ENCODE results near the gene TECPR2.

The TECPR2 gene

GRCh38 chr14:102417646-102418045 is 54.9 kb downstream of the TECPR2 start:
- no peak overlapping the region for H3K4me3 ChIP-seq (ENCODE audit: low read depth, low read length)
- no peak for TF ChIP-seq CTCF (IDR thresholded peaks at IDR 0.05; ENCODE audit: low read depth, low read length)

DNA sequence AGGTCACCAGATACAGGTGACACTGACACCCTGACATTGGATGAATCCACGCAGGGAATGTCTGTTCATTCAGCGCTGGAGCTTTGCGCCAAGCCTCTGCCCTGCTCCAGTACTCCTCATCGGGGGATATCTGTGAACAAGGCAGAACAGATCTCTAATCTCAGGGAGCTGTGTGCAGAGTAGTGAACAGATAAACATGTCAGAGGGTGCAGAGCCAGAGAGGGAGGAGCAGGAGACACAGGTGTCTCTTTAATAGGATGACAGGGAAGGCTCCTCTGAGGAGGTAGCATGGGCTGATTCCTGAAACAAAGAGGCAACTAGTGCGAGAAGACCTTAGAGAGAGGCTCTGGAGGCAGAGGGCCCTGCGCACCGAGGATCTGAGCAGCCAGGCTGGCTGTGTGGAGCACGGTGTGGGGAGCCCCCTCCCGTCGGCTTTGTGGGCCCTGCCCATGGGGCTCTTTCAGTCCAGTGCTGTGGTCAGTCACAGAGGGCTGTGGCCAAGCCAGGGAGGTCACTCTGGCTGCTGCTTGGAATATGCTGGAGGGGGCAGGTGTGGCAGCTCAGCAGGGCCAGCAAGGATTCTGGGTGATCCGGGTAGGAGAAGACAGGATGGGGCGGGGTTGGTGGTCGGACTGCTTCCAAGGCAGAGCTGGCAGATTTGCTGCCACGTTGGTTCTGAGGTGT is 55.6 kb downstream of the TECPR2 start:
- no peak for TF ChIP-seq CTCF (IDR thresholded peaks at IDR 0.05; ENCODE audit: low read depth, low read length)
- H3K4me3 ChIP-seq (ENCODE audit: low read depth, low read length) = no peak overlapping the region

DNA sequence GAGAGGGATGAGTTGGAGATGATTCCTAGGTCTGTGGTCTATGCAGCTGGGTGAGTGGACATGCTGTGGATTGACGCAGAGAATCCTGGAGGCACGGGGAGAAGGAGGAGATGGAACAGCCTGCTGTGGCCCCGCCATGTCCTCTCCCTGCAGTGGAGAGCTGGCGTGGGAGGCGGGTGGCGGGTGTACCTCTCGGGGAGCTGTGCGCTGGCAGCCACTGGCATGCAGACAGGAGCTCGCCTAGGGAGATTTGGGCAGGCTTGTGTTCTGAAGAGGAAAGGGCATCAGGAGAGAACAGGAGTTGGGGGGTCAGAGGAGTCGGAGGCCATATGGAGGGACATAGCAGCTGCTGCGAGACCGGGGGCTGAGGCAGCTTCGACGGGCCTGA is 56.1 kb downstream of the TECPR2 start:
- no peak overlapping the region for H3K4me3 ChIP-seq (ENCODE audit: low read depth, low read length)
- no peak for TF ChIP-seq CTCF (IDR thresholded peaks at IDR 0.05; ENCODE audit: low read depth, low read length)

DNA sequence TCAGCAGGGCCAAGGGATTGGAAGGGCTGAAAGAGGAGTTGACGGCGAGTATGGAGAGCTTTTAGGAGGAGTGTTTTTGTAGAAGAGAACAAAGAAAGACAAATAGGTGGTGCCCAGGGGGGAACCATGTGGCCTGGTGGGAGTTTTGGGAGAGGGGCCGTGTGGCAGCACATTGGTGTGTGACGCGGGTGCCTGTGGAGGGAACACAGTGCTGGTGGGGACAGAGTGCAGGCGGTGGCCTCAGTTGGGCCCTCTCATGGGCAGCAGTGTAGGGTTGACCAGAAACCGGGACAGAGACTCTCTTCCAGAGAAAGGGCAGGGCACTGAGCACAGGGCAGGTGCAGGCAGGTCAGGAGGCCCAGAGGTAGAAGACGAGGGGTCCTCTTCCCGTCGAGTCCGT is 56.5 kb downstream of the TECPR2 start:
- H3K4me3 ChIP-seq (ENCODE audit: low read depth, low read length) = no peak overlapping the region
- TF ChIP-seq CTCF (IDR thresholded peaks at IDR 0.05; ENCODE audit: low read depth, low read length) = no peak

- H3K4me3 ChIP-seq (ENCODE audit: low read depth, low read length) = no peak overlapping the region
- TF ChIP-seq CTCF (IDR thresholded peaks at IDR 0.05; ENCODE audit: low read depth, low read length) = no peak
Measured at GRCh38 chr14:102419716-102420115, 57.0 kb downstream of the TECPR2 start.

GRCh38 chr14:102421411-102422057 is 58.8 kb downstream of the TECPR2 start:
- H3K4me3 ChIP-seq (ENCODE audit: low read depth, low read length) = no peak overlapping the region
- no peak for TF ChIP-seq CTCF (IDR thresholded peaks at IDR 0.05; ENCODE audit: low read depth, low read length)

DNA sequence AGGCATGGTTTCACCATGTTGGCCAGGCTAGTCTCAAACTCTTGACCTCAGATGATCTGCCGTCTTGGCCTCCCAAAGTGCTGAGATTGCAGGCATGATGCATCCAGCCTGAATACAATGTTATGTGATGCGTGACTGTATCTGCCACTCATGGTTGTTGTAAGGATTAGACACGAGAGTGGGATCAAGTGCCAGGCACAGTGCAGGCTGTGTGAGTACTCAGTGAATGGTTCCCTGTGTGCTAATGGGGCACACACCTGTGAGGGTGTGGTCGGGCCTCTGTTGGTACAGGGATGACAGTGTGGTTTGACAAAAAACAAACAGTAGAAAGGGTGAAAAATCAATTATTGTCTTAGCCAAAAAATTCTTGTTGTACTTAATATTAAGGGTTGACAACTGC is 61.8 kb downstream of the TECPR2 start:
- no peak overlapping the region for H3K4me3 ChIP-seq (ENCODE audit: low read depth, low read length)
- TF ChIP-seq CTCF (IDR thresholded peaks at IDR 0.05; ENCODE audit: low read depth, low read length) = no peak
